ENCODE data around the gene ACOT7. TPM values are rescaled to one million over a fixed set of nuclear protein-coding genes. Genes with fewer than 3 reads are reported as not detected.

Gene ACOT7
- total RNA-seq, 2 donors from 2014 or later, result 16.9 to 24.9 TPM

GRCh38 chr1:6301526-6301925 lies 92.0 kb downstream of the ACOT7 start:
- intact Hi-C loops (cut with DNase I), result no loop called here
- DNase-seq (ENCODE audit: low spot score), result no peak
- no peak overlapping the region for H3K27ac ChIP-seq
- no peaks in the 10 kb centered on the region for H3K4me1 ChIP-seq (replicated peaks)
- H3K9me3 ChIP-seq, result no peaks in the 10 kb centered on the region
- no peak overlapping the region for H3K4me3 ChIP-seq
- WGBS, result 86% methylated on average over 8 of the region's 8 CpGs
- H3K36me3 ChIP-seq, result no peaks in the 10 kb centered on the region
- H3K27me3 ChIP-seq (replicated peaks; ENCODE audit: insufficient read depth), result no peaks in the 10 kb centered on the region
- no peak for TF ChIP-seq POLR2A (IDR thresholded peaks at IDR 0.05)
- TF ChIP-seq POLR2AphosphoS5 (IDR thresholded peaks at IDR 0.05), result no peak
- TF ChIP-seq CTCF (IDR thresholded peaks at IDR 0.05), result no peak

GRCh38 chr1:6300342-6301048 lies 93.1 kb downstream of the ACOT7 start:
- intact Hi-C loops (cut with DNase I), result no loop called here
- 89% methylated on average over 32 of the region's 32 CpGs for WGBS
- Histone ChIP-seq H3K4me1 (replicated peaks) (no peaks in the 10 kb centered on the region), H3K9me3 (no peaks in the 10 kb centered on the region), H3K27me3 (replicated peaks; ENCODE audit: insufficient read depth) (no peaks in the 10 kb centered on the region), H3K27ac (no peak overlapping the region), H3K36me3 (no peaks in the 10 kb centered on the region), H3K4me3 (no peak overlapping the region)
- TF ChIP-seq CTCF (IDR thresholded peaks at IDR 0.05) (no peak), POLR2A (IDR thresholded peaks at IDR 0.05) (no peak), POLR2AphosphoS5 (IDR thresholded peaks at IDR 0.05) (no peak)
- DNase-seq (ENCODE audit: low spot score), result no peak

GRCh38 chr1:6299557-6300165 lies 93.9 kb downstream of the ACOT7 start:
- intact Hi-C loops (cut with DNase I), result no loop called here
- H3K27ac ChIP-seq, result no peak overlapping the region
- WGBS, result 90% methylated on average over 14 of the region's 15 CpGs

GRCh38 chr1:6298940-6299465 lies 94.6 kb downstream of the ACOT7 start:
- TF ChIP-seq POLR2A (IDR thresholded peaks at IDR 0.05), result no peak
- TF ChIP-seq CTCF (IDR thresholded peaks at IDR 0.05), result no peak
- no peak for TF ChIP-seq POLR2AphosphoS5 (IDR thresholded peaks at IDR 0.05)
- Histone ChIP-seq H3K27ac (no peak overlapping the region), H3K36me3 (no peaks in the 10 kb centered on the region), H3K4me1 (replicated peaks) (no peaks in the 10 kb centered on the region), H3K4me3 (no peak overlapping the region), H3K27me3 (replicated peaks; ENCODE audit: insufficient read depth) (no peaks in the 10 kb centered on the region), H3K9me3 (no peaks in the 10 kb centered on the region)
- WGBS, result 94% methylated on average over 8 of the region's 8 CpGs
- DNase-seq (ENCODE audit: low spot score), result no peak
- intact Hi-C loops (cut with DNase I), result no loop called here

More at GRCh38 chr1:6299557-6300165, 93.9 kb downstream of the ACOT7 start:
- Histone ChIP-seq H3K36me3 (no peaks in the 10 kb centered on the region), H3K27me3 (replicated peaks; ENCODE audit: insufficient read depth) (no peaks in the 10 kb centered on the region), H3K4me1 (replicated peaks) (no peaks in the 10 kb centered on the region), H3K4me3 (no peak overlapping the region), H3K9me3 (no peaks in the 10 kb centered on the region)
- DNase-seq (ENCODE audit: low spot score), result no peak
- TF ChIP-seq POLR2AphosphoS5 (IDR thresholded peaks at IDR 0.05) (no peak), CTCF (IDR thresholded peaks at IDR 0.05) (no peak), POLR2A (IDR thresholded peaks at IDR 0.05) (no peak)

All from prostate gland (tissue), 2 donors.